Gastrocnemius medialis (tissue), 4 donors: ENCODE measurements around the gene C18orf32.

ENCODE experiments used
- POLR2A ChIP-seq, 2 donors: fragments of 450-650 bp; IDR thresholded peaks; one replicate each; pipeline ENCODE4 v1.6.1; 2017; ENCODE audit warnings: antibody characterized with exemption in 2 of 2, mild to moderate bottlenecking in 2 of 2, moderate library complexity in 2 of 2
- TF ChIP-seq, protein P1 (sequence below), 5 experiments: fragments of 450-650 bp in 3 of 5; fragments of 200-600 bp in 2 of 5; sonication (generic) in 2 of 5; IDR thresholded peaks in 4 of 5; conservative IDR thresholded peaks in 1 of 5; 1 replicate in 4 of 5; 2 replicates in 1 of 5; pipeline ENCODE4 v1.5.1; 2016 to 2019; ENCODE audit warnings: antibody characterized with exemption in 5 of 5, mild to moderate bottlenecking in 3 of 5, moderate library complexity in 3 of 5

DNA sequence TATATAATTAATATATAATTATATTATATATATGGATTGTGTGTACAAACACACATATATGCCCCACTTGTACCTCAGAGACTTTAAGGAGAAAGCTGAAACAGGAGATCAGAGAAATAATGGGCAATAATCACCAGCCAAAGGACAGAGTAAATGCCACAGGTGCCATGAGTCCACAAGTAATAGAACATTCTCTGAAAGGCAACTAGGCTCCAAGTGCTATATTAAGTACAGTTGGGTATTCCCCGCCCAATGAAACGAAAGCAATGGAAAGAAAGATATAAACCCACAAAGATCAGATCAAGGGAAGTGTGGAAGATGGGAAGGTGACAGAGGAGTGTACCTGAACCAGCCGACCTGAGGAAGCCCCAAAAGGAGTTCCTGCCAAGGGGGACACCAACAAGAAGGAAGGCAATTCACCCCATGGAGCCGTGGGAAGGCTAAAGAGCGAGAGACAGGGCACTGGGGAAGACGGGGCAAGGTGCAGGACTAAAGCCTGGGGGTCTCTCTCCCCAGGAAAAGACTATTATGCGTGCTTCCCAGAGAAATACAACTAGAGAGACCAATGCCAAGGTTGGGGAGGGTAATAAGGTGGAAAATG, 45.6 kb downstream of the C18orf32 start:
- no peak for TF ChIP-seq POLR2A (IDR thresholded peaks at IDR 0.05)
- TF ChIP-seq, protein P1, sequence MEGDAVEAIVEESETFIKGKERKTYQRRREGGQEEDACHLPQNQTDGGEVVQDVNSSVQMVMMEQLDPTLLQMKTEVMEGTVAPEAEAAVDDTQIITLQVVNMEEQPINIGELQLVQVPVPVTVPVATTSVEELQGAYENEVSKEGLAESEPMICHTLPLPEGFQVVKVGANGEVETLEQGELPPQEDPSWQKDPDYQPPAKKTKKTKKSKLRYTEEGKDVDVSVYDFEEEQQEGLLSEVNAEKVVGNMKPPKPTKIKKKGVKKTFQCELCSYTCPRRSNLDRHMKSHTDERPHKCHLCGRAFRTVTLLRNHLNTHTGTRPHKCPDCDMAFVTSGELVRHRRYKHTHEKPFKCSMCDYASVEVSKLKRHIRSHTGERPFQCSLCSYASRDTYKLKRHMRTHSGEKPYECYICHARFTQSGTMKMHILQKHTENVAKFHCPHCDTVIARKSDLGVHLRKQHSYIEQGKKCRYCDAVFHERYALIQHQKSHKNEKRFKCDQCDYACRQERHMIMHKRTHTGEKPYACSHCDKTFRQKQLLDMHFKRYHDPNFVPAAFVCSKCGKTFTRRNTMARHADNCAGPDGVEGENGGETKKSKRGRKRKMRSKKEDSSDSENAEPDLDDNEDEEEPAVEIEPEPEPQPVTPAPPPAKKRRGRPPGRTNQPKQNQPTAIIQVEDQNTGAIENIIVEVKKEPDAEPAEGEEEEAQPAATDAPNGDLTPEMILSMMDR (IDR thresholded peaks at IDR 0.05 in 4 of 5, conservative IDR thresholded peaks at IDR 0.05 in 1 of 5) = no peak
